ENCODE measurements around the gene DGKD.
"Not testable (repeated sequence)": the region's sequence is repeated elsewhere in the genome, so short reads cannot be mapped to it uniquely, and the experiment has no call there.

- not testable (repeated sequence) for TF ChIP-seq CTCF (IDR thresholded peaks at IDR 0.05; ENCODE audit: insufficient read depth, low read depth, low read length); EZH2 (IDR thresholded peaks at IDR 0.05; ENCODE audit: insufficient read depth, low read length)
Measured at GRCh38 chr2:233396726-233397665, 42.7 kb downstream of the DGKD start.
